Left ventricle myocardium inferior (tissue), 1 donor: Measurements from ENCODE around the gene BATF2. TPM values are rescaled to one million over a fixed set of nuclear protein-coding genes. Genes with fewer than 3 reads are reported as not detected.
A peak's percentile ranks its signal among the peaks of the same experiment; 100 is the strongest.

Experiments used
- DNase-seq: peaks from one replicate; pipeline ENCODE4 v3.0.0-alpha.2; 2020
- H3K27ac ChIP-seq: fragments of 200-600 bp; replicated peaks from 2 replicates; pipeline ENCODE4 v1.8.0; 2021
- H3K27me3 ChIP-seq: fragments of 200-600 bp; 2 replicates; pipeline ENCODE4 v1.8.0; 2021; ENCODE audit warnings: low read depth
- H3K36me3 ChIP-seq: fragments of 200-600 bp; 2 replicates; pipeline ENCODE4 v1.8.0; 2021
- H3K4me1 ChIP-seq: fragments of 200-600 bp; 2 replicates; pipeline ENCODE4 v1.8.0; 2021
- H3K4me3 ChIP-seq: fragments of 200-600 bp; 2 replicates; pipeline ENCODE4 v1.8.0; 2021; ENCODE audit warnings: mild to moderate bottlenecking, moderate library complexity
- H3K9me3 ChIP-seq: fragments of 200-600 bp; replicated peaks from 2 replicates; pipeline ENCODE4 v1.8.0; 2021
- intact Hi-C: fragments of 100-400 bp; cut with micrococcal nuclease; formaldehyde crosslinking; loops from one replicate; pipeline ENCODE4 v1.11.0; 2022
- long read RNA-seq: library from polyadenylated mRNA; unstranded; transcript quantifications from one replicate; pipeline ENCODE4 v2.0.0, GENCODE V29; 2021
- total RNA-seq: library from RNA; stranded (reverse); fragmentation: NEBNext Ultra II Directional; extraction: Animal tissue kit (Norgen Biotek cat#: 25700); gene quantifications from one replicate; pipeline ENCODE4 v1.2.1, GENCODE V29; 2021
- TF ChIP-seq, protein P1 (sequence below): fragments of 200-600 bp; IDR thresholded peaks from 2 replicates; pipeline ENCODE4 v1.8.0; 2021; ENCODE audit warnings: antibody characterized with exemption, mild to moderate bottlenecking, borderline replicate concordance
- donor health status: DM: no; HTN: yes; CAD: no; lungs with severe emphysema.

Gene BATF2, protein sequence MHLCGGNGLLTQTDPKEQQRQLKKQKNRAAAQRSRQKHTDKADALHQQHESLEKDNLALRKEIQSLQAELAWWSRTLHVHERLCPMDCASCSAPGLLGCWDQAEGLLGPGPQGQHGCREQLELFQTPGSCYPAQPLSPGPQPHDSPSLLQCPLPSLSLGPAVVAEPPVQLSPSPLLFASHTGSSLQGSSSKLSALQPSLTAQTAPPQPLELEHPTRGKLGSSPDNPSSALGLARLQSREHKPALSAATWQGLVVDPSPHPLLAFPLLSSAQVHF
- 1.3 TPM for total RNA-seq
- long read RNA-seq, partial matches to known transcripts, result 0 of 1 reads
- long read RNA-seq, other reads (novel, unspliced or antisense), result 0 of 1 reads

DNA sequence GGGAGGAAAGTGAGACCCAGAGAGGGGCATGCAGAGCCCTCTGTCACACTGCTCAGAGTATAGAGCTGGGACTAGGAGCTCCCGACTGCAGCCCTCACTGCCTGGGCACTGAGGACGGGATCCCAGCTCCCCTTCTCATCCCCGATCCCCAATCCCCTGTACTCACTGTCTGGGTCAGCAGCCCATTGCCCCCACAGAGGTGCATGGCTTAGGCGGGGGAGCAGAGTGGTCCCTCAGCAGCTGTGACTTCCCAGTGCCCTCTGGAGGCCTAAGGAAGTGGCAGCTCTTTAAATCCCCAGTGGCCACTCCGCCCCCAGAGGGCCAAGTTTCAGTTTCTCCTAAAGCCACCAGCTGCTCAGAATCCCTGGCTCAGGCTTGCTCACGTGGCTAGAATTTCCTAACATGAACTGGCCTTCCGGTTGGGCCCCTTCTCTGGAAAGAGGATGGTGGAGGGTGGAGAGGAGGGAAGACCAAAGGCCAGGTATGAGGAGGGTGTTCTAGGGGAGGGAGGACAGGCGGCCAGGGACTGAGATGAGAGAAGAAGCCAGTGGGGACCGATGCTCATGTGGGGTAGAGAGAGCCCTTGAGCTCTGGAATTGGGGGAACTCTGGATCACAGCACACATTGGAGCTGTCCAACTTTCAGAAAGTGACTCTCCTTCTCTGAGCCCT lies at the start of gene BATF2:
Gene BATF2 (minus strand): TSS at position 262 of the 671 bp plus-strand sequence. CDS start 57 bp downstream, at position 205.
- peaks cover 35% of the 10 kb centered on the region for H3K4me1 ChIP-seq
- H3K27ac ChIP-seq, result peak within 1 kb of the TSS; percentile 79
- no peaks in the 10 kb centered on the region for H3K36me3 ChIP-seq
- H3K4me3 ChIP-seq, result peak within 1 kb of the TSS; percentile 63
- TF ChIP-seq, protein P1, sequence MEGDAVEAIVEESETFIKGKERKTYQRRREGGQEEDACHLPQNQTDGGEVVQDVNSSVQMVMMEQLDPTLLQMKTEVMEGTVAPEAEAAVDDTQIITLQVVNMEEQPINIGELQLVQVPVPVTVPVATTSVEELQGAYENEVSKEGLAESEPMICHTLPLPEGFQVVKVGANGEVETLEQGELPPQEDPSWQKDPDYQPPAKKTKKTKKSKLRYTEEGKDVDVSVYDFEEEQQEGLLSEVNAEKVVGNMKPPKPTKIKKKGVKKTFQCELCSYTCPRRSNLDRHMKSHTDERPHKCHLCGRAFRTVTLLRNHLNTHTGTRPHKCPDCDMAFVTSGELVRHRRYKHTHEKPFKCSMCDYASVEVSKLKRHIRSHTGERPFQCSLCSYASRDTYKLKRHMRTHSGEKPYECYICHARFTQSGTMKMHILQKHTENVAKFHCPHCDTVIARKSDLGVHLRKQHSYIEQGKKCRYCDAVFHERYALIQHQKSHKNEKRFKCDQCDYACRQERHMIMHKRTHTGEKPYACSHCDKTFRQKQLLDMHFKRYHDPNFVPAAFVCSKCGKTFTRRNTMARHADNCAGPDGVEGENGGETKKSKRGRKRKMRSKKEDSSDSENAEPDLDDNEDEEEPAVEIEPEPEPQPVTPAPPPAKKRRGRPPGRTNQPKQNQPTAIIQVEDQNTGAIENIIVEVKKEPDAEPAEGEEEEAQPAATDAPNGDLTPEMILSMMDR, result peak; percentile 53
- DNase-seq, result peak; percentile 70
- no peaks in the 10 kb centered on the region for H3K9me3 ChIP-seq
- intact Hi-C loops, result no loop called here
- H3K27me3 ChIP-seq, result no peaks in the 10 kb centered on the region

DNA sequence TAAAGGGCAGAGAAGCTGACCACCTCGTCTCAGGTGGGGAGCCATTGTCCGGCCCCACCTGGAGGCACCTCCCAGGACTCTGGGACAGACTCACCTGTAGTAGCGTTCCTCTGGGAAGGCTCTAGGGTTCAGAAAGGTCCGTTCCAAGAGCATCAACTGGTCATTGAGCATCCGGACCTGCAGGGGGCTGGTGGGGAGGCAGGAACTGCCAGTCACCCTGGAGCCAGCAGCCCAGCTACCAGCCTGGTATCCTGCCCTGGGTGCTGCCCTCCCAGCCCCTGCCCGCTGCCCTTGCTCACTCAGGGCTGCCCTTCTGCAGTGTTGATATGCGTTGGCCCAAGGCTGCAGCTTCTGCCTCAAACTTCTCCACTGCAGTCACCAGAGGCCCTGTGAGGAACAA lies 49.0 kb upstream of the BATF2 start:
- Histone ChIP-seq H3K4me3 (no peak overlapping the region), H3K4me1 (peaks cover 53% of the 10 kb centered on the region), H3K27me3 (peaks cover 8% of the 10 kb centered on the region), H3K9me3 (no peaks in the 10 kb centered on the region), H3K27ac (no peak overlapping the region), H3K36me3 (peaks cover 13% of the 10 kb centered on the region)
- intact Hi-C loops, result no loop called here
- TF ChIP-seq, protein P1, result no peak
- DNase-seq, result no peak

DNA sequence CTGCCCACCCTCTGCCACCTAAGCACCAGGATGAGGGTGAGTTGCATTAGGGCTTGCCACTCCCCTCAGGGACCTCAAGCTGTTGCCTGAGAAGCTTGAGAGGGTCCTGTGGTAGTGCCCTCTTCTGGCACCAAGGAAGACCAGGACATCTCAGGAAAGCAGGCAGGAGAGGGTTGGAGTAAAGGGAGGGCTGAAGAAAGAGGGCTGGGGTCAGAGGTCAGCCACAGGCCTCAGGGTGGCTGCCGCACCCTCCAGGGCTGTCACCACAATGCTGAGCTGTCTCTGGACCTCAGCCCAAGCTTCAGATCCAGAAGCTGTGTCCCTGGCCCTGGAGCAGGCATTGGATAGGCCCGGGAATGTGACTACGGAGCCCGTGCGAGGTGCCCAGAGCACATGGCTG lies 48.3 kb upstream of the BATF2 start:
- H3K4me3 ChIP-seq, result no peak overlapping the region
- H3K27me3 ChIP-seq, result peaks cover 8% of the 10 kb centered on the region
- TF ChIP-seq, protein P1, result no peak
- no peak overlapping the region for H3K27ac ChIP-seq
- intact Hi-C loops, result no loop called here
- peaks cover 60% of the 10 kb centered on the region for H3K4me1 ChIP-seq
- no peaks in the 10 kb centered on the region for H3K9me3 ChIP-seq
- H3K36me3 ChIP-seq, result peaks cover 14% of the 10 kb centered on the region
- no peak for DNase-seq

DNA sequence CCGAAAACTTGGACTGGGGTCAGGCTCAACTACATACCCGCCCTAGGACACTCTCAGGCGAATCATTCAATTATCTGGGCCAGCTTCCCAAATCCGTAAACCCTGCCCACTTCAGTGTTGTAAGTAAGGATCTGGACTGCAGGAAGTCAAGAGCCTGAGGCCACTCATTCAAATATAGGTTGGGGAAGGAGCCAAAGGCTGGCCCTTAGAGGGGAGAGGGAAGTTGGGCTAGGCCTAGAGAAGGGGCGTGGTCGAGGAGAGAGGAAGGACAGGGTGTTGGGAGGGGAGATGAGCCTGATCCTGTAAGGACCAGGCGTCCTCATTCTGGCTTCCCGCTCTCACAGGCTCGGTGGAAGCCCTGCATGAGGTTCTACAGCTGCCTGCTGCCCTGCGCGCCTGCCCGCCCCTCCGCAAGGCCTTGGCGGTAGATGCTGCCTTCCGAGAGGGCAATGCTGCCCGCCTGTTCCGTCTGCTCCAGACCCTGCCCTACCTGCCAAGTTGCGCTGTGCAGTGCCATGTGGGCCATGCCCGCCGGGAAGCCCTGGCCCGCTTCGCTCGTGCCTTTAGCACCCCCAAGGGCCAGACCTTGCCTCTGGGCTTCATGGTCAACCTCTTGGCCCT lies 47.2 kb upstream of the BATF2 start:
- intact Hi-C loops, result no loop called here

DNA sequence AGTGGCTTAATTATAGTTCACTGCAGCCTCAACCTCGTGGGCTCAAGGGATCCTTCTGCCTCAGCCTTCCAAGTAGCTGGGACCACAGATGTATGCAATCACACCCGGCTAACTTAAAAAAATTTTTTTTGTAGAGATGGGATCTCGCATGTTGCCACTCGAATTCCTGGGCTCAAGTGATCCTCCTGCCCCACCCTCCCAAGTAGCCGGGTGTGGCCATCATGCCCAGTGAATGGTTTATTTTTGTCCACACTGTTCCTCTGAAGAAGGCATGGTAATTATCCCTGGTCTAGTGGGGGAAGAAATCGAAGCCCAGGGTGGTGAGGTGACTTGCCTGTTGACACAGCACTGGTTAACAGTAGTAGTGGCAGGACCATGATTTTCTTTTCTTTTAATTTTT lies 46.1 kb upstream of the BATF2 start:
- Histone ChIP-seq H3K36me3 (peaks cover 30% of the 10 kb centered on the region), H3K27ac (no peak overlapping the region), H3K27me3 (peaks cover 8% of the 10 kb centered on the region), H3K4me1 (peaks cover 56% of the 10 kb centered on the region), H3K9me3 (no peaks in the 10 kb centered on the region), H3K4me3 (no peak overlapping the region)
- DNase-seq, result no peak
- intact Hi-C loops, result no loop called here
- TF ChIP-seq, protein P1, result no peak

More for the DNA sequence above, 47.2 kb upstream of the BATF2 start:
- TF ChIP-seq, protein P1, result no peak
- H3K4me3 ChIP-seq, result no peak overlapping the region
- H3K36me3 ChIP-seq, result peaks cover 21% of the 10 kb centered on the region
- no peaks in the 10 kb centered on the region for H3K9me3 ChIP-seq
- peaks cover 61% of the 10 kb centered on the region for H3K4me1 ChIP-seq
- H3K27ac ChIP-seq, result peak overlapping the region; percentile 39
- H3K27me3 ChIP-seq, result peaks cover 8% of the 10 kb centered on the region
- DNase-seq, result peak; percentile 48
